GM12891 (cell line): ENCODE data around the gene CSMD2.

Source experiments
- PAX5 ChIP-seq: IDR thresholded peaks from 2 replicates; pipeline ENCODE4 v1.6.1; 2011; ENCODE audit warnings: low read length, moderate library complexity, mild to moderate bottlenecking; ENCODE audit not compliant: insufficient read depth, severe bottlenecking
- POLR2A ChIP-seq: IDR thresholded peaks from 2 replicates; pipeline ENCODE4 v1.6.1; 2011; ENCODE audit warnings: low read depth, low read length, control low read depth
- POLR2AphosphoS5 ChIP-seq: IDR thresholded peaks from 2 replicates; pipeline ENCODE4 v1.6.1; 2011; ENCODE audit warnings: low read depth, low read length, control low read depth
- SPI1 ChIP-seq: IDR thresholded peaks from 2 replicates; pipeline ENCODE4 v1.6.1; 2011; ENCODE audit warnings: low read depth, low read length, control low read depth
- TAF1 ChIP-seq: IDR thresholded peaks from 2 replicates; pipeline ENCODE4 v1.6.1; 2011; ENCODE audit warnings: low read depth, low read length, control low read depth

- TF ChIP-seq POLR2A (no peak), SPI1 (no peak), POLR2AphosphoS5 (no peak), TAF1 (no peak), PAX5 (no peak)
These were observed 374.5 kb downstream of the CSMD2 start for GRCh38 chr1:33790577-33790976.
